GM12865 (cell line): ENCODE measurements around the gene CCND3.

Source experiments
- DNase-seq: peaks from one replicate; pipeline ENCODE4 v3.0.0; 2010; ENCODE audit warnings: low read depth
- H3K4me3 ChIP-seq: 2 replicates; pipeline ENCODE4 v1.5.1; 2011; ENCODE audit warnings: mild to moderate bottlenecking, low read depth, low read length, control low read depth
- TF ChIP-seq, protein P1 (sequence below): IDR thresholded peaks from 2 replicates; pipeline ENCODE4 v1.5.1; 2011; ENCODE audit warnings: low read length, control low read depth, low read depth, inconsistent platforms; ENCODE audit not compliant: insufficient read depth; ENCODE audit errors: missing control alignments

The CCND3 gene

GRCh38 chr6:41972826-41973225 is 31.2 kb upstream of the CCND3 start:
- TF ChIP-seq, protein P1, sequence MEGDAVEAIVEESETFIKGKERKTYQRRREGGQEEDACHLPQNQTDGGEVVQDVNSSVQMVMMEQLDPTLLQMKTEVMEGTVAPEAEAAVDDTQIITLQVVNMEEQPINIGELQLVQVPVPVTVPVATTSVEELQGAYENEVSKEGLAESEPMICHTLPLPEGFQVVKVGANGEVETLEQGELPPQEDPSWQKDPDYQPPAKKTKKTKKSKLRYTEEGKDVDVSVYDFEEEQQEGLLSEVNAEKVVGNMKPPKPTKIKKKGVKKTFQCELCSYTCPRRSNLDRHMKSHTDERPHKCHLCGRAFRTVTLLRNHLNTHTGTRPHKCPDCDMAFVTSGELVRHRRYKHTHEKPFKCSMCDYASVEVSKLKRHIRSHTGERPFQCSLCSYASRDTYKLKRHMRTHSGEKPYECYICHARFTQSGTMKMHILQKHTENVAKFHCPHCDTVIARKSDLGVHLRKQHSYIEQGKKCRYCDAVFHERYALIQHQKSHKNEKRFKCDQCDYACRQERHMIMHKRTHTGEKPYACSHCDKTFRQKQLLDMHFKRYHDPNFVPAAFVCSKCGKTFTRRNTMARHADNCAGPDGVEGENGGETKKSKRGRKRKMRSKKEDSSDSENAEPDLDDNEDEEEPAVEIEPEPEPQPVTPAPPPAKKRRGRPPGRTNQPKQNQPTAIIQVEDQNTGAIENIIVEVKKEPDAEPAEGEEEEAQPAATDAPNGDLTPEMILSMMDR: no peak
- no peak overlapping the region for H3K4me3 ChIP-seq
- DNase-seq: no peak

DNA sequence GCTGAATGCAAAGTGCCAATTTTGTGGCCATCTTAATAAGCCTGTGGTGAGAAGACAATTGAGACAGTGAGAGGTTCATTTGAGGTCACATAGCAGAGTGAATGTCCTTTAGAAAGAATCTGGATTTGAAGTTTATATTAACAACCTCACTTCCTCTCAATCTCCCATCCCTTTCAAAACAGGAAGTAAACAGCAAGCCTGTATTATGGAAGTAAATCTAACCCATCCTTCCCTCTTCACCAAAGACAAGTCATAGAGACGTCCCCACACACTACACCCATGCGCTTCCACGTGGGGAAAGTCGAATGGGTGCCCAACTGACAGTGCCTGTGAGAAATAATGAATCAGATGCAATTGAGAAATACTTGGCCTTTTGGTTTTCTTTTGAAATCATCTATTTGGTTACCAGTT is 28.8 kb upstream of the CCND3 start:
- DNase-seq: no peak
- TF ChIP-seq, protein P1: no peak
- H3K4me3 ChIP-seq: no peak overlapping the region

GRCh38 chr6:41967312-41968287 is 26.0 kb upstream of the CCND3 start:
- TF ChIP-seq, protein P1: no peak
- no peak overlapping the region for H3K4me3 ChIP-seq
- no peak for DNase-seq

- TF ChIP-seq, protein P1: no peak
- no peak for DNase-seq
- no peak overlapping the region for H3K4me3 ChIP-seq
Observed at GRCh38 chr6:41966961-41967311, 25.3 kb upstream of the CCND3 start.

DNA sequence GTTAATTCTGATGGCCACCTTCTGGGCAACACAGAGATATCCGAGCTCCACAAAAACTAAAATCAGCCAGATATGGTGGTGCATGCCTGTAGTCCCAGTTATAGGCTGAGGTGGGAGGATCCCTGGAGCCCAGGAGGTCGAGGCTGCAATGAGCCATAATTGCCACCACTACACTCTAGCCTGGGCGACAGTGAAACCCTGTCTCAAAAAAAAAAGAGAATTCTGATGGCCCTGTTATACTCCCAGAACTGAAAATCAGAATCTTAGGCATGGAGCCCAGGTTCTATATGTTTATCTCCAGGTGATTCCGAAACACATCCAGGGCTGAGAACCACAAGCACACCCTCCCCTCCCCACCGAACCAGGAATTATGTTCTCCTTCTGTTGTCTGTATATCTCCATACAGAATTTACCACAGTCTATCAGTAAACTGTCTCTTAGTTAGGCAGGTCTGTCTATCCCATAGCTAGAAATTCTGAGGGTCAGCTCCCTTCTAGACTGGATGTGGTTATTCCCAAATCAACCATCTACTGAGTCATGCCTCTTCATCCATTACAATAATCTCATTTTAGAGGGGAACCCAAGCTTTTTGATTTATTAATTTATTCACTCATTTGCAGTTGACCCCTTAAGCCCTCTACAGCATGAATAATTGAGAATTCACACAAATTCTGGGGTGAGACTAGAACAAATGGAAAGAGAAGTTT is 24.8 kb upstream of the CCND3 start:
- DNase-seq: no peak
- H3K4me3 ChIP-seq: no peak overlapping the region
- TF ChIP-seq, protein P1: no peak

DNA sequence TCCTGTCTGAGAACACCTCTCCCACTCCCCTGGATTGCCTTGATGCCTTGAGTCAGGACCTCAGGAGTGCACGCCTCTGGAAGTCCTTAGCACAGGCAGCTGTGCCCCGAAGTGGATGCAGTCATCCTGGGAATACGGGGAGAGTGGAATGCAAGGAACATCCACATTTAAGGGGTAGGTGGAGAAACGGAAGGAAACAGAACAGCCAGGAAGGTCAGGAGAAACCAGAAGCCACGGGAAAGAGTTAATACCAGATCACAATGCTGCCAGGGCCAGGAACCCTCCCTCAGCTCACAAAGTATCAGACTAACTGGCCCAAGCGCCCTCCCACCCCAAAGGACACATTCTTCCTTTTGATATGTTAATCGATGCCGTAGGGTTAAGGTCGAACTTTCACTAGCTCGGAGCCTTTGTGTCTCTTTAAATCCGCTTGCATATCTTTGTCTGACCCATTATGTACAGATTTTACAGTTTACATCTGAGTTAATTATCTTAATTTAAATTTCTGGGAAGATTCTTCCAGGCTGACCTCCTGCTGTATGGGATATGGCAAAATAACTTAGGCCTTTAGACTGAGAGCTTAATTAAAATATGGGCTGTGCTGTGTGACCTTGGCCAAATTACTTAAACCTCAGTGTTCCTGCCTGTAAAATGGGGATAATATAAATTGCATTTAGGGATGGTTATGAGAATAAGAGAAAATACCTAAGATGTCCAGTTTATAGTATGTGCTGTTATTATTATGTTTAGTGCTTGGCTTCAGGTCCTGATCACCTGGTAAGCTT is 24.0 kb upstream of the CCND3 start:
- DNase-seq: no peak

More for the DNA sequence above, 24.0 kb upstream of the CCND3 start:
- TF ChIP-seq, protein P1: no peak
- no peak overlapping the region for H3K4me3 ChIP-seq
